SU-DHL-6 (cell line): ENCODE results near the gene LRRC18.

Source experiments
- H2AFZ ChIP-seq: fragments of 200-600 bp; sonication (generic); 2 replicates; pipeline ENCODE4 v1.6.1; 2014; ENCODE audit warnings: low read depth, mild to moderate bottlenecking, moderate library complexity, mixed read lengths, antibody characterized with exemption, low read length; ENCODE audit not compliant: severe bottlenecking
- H3F3A ChIP-seq: fragments of 200-600 bp; shearing (Covaris generic); 2 replicates; pipeline ENCODE4 v1.6.0; 2016; ENCODE audit warnings: antibody characterized with exemption, mild to moderate bottlenecking; ENCODE audit not compliant: insufficient read depth
- H3K27ac ChIP-seq: fragments of 200-600 bp; sonication (generic); 2 replicates; pipeline ENCODE4 v1.5.1; 2016; ENCODE audit warnings: low read depth, mild to moderate bottlenecking, low read length, moderate library complexity, mixed read lengths
- H3K27me3 ChIP-seq: fragments of 200-600 bp; sonication (generic), shearing (Covaris generic); 2 replicates; pipeline ENCODE4 v1.6.0; 2014; ENCODE audit warnings: mild to moderate bottlenecking, low read length
- H3K36me3 ChIP-seq: fragments of 200-600 bp; sonication (generic); 2 replicates; pipeline ENCODE4 v1.6.1; 2014; ENCODE audit warnings: mild to moderate bottlenecking, low read length, mixed read lengths
- H3K4me2 ChIP-seq: fragments of 300-600, 200-600 bp; shearing (Covaris generic), sonication (generic); 2 replicates; pipeline ENCODE4 v1.6.0; 2014; ENCODE audit warnings: low read length, low read depth, mild to moderate bottlenecking; ENCODE audit not compliant: poor library complexity, severe bottlenecking
- H3K4me3 ChIP-seq: fragments of 200-600 bp; sonication (generic); 2 replicates; pipeline ENCODE4 v1.5.1; 2014; ENCODE audit warnings: antibody characterized with exemption, low read length, mild to moderate bottlenecking, mixed read lengths; ENCODE audit not compliant: insufficient read depth, poor library complexity, severe bottlenecking
- H3K79me2 ChIP-seq: fragments of 200-600 bp; sonication (generic); 2 replicates; pipeline ENCODE4 v1.6.1; 2014; ENCODE audit warnings: mild to moderate bottlenecking, low read length, moderate library complexity; ENCODE audit not compliant: insufficient read depth
- H3K9ac ChIP-seq: fragments of 200-600 bp; sonication (generic); 2 replicates; pipeline ENCODE4 v1.7.0; 2014; ENCODE audit warnings: mild to moderate bottlenecking, low read length
- H3K9me2 ChIP-seq: fragments of 200-600 bp; sonication (generic); replicated peaks from 2 replicates; pipeline ENCODE4 v1.6.1; 2014; ENCODE audit warnings: low read length; ENCODE audit not compliant: insufficient read depth
- H3K9me3 ChIP-seq: fragments of 200-600 bp; sonication (generic); 2 replicates; pipeline ENCODE4 v1.6.1; 2014; ENCODE audit warnings: low read length, mixed read lengths; ENCODE audit not compliant: insufficient read depth
- H4K20me1 ChIP-seq: fragments of 200-600 bp; sonication (generic); 2 replicates; pipeline ENCODE4 v1.6.1; 2014; ENCODE audit warnings: low read depth, mild to moderate bottlenecking, antibody characterized with exemption, low read length, moderate library complexity, mixed read lengths
- CTCF ChIP-seq: fragments of 200-600 bp; sonication (generic); IDR thresholded peaks from one replicate; pipeline ENCODE4 v1.5.1; 2017; ENCODE audit warnings: antibody characterized with exemption, mild to moderate bottlenecking, low read length, moderate library complexity; ENCODE audit not compliant: insufficient read depth, poor library complexity, severe bottlenecking
- EZH2phosphoT487 ChIP-seq: fragments of 200-600 bp; sonication (generic), shearing (Covaris generic); conservative IDR thresholded peaks from 2 replicates; pipeline ENCODE4 v1.6.1; 2018; ENCODE audit warnings: mild to moderate bottlenecking, antibody characterized with exemption, low read length, moderate library complexity, mixed read lengths

Gene LRRC18

GRCh38 chr10:48939790-48940325 lies at the start of gene LRRC18:
TSS of gene LRRC18 (minus strand) at chr10:48939840. CDS start at chr10:48914155, 25,685 bp downstream.
- no peaks in the 10 kb centered on the region for H3K79me2 ChIP-seq
- H4K20me1 ChIP-seq, result no peaks in the 10 kb centered on the region
- H3K9ac ChIP-seq, result no peak within 1 kb of the TSS
- no peak within 1 kb of the TSS for H3K4me2 ChIP-seq
- H3F3A ChIP-seq, result no peaks in the 10 kb centered on the region
- no peaks in the 10 kb centered on the region for H3K9me2 ChIP-seq
- H3K27me3 ChIP-seq, result no peaks in the 10 kb centered on the region
- no peak within 1 kb of the TSS for H3K4me3 ChIP-seq
- TF ChIP-seq CTCF (no peak), EZH2phosphoT487 (no peak)
- H3K27ac ChIP-seq, result no peak within 1 kb of the TSS
- no peak within 1 kb of the TSS for H2AFZ ChIP-seq
- no peaks in the 10 kb centered on the region for H3K9me3 ChIP-seq
- no peaks in the 10 kb centered on the region for H3K36me3 ChIP-seq

- TF ChIP-seq CTCF (no peak), EZH2phosphoT487 (no peak)
- no peaks in the 10 kb centered on the region for H3K27me3 ChIP-seq
- no peaks in the 10 kb centered on the region for H3K9me2 ChIP-seq
- H4K20me1 ChIP-seq, result no peaks in the 10 kb centered on the region
- H3F3A ChIP-seq, result no peaks in the 10 kb centered on the region
- H3K36me3 ChIP-seq, result no peaks in the 10 kb centered on the region
- H3K4me2 ChIP-seq, result no peak overlapping the region
- no peaks in the 10 kb centered on the region for H3K9me3 ChIP-seq
- no peak overlapping the region for H3K27ac ChIP-seq
- H3K79me2 ChIP-seq, result no peaks in the 10 kb centered on the region
- no peak overlapping the region for H3K9ac ChIP-seq
- no peak overlapping the region for H2AFZ ChIP-seq
- H3K4me3 ChIP-seq, result no peak overlapping the region
Observed at GRCh38 chr10:48985621-48986158, 46.0 kb upstream of the LRRC18 start.

GRCh38 chr10:48983648-48984351 lies 44.2 kb upstream of the LRRC18 start:
- Histone ChIP-seq H3K27ac (no peak overlapping the region), H3K4me2 (no peak overlapping the region), H3K9me3 (no peaks in the 10 kb centered on the region), H2AFZ (no peak overlapping the region), H3K36me3 (no peaks in the 10 kb centered on the region), H4K20me1 (no peaks in the 10 kb centered on the region), H3F3A (no peaks in the 10 kb centered on the region), H3K9me2 (no peaks in the 10 kb centered on the region), H3K79me2 (no peaks in the 10 kb centered on the region), H3K27me3 (no peaks in the 10 kb centered on the region), H3K4me3 (no peak overlapping the region), H3K9ac (no peak overlapping the region)
- TF ChIP-seq CTCF, result no peak
- TF ChIP-seq EZH2phosphoT487, result no peak
